ENCODE data around the gene MTF1.

MTF1 gene

DNA sequence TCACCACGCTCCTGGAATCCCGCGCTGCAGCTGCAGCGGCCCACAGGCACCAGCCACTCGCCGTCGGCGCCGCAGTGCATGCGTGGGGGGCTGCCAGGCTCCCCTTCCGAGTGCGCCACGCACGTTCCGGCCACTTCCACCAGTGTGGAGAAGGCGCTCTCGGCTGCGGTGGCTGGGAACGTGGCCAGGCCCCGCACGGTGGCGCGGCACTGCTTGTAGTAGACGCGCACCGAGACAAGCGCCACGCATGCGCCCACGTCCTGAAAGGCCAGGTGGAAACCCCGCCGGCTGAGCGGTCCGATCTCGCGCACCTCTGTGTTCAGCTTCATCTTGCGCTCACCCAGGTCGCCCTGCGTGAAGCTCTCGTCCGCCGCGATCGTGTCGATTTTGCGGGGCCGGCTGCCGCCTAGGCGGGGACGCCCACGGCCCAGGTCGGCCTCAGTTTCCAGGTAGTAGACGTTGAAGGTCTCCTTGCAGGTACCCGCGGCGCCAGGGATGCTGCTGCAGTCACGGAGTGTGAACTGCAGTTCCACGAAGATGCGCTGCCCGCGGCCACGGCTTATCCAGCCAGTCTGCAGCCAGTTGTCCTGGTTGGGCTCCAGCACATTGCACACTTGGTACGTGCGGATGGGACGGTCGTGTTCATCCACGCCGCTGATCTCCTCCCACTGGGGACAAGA lies 97.8 kb downstream of the MTF1 start:
- TF ChIP-seq TEAD4 (IDR thresholded peaks at IDR 0.05): no peak
- TF ChIP-seq, protein P1, sequence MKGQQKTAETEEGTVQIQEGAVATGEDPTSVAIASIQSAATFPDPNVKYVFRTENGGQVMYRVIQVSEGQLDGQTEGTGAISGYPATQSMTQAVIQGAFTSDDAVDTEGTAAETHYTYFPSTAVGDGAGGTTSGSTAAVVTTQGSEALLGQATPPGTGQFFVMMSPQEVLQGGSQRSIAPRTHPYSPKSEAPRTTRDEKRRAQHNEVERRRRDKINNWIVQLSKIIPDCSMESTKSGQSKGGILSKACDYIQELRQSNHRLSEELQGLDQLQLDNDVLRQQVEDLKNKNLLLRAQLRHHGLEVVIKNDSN (IDR thresholded peaks at IDR 0.05): no peak
- TF ChIP-seq TAF1 (IDR thresholded peaks at IDR 0.05; ENCODE audit: low read depth): no peak
- TF ChIP-seq CREB1 (IDR thresholded peaks at IDR 0.05; ENCODE audit: low read depth): no peak
- TF ChIP-seq EGR1 (IDR thresholded peaks at IDR 0.05): no peak
- TF ChIP-seq RAD21 (IDR thresholded peaks at IDR 0.05; ENCODE audit: low read depth): no peak
- no peak for TF ChIP-seq FOXM1 (IDR thresholded peaks at IDR 0.05; ENCODE audit: borderline replicate concordance, low read depth)
- no peak for TF ChIP-seq ZBTB7A (IDR thresholded peaks at IDR 0.05; ENCODE audit: low read depth)
- no peak for TF ChIP-seq CEBPB (IDR thresholded peaks at IDR 0.05)
- no peak for TF ChIP-seq MAX (IDR thresholded peaks at IDR 0.05)
- TF ChIP-seq EP300 (IDR thresholded peaks at IDR 0.05; ENCODE audit: borderline replicate concordance): no peak
- no peak for TF ChIP-seq NFIC (IDR thresholded peaks at IDR 0.05)
- no peak for TF ChIP-seq TCF12 (IDR thresholded peaks at IDR 0.05; ENCODE audit: low read depth)
- TF ChIP-seq YY1 (IDR thresholded peaks at IDR 0.05; ENCODE audit: low read depth): no peak
- no peak for TF ChIP-seq REST (IDR thresholded peaks at IDR 0.05; ENCODE audit: low read depth)
